ENCODE measurements around the gene RERE.

RERE gene

GRCh38 chr1:8434101-8434500, 383.3 kb downstream of the RERE start:
- DNase-seq (ENCODE audit: extremely low spot score) = no peak
- no peak for TF ChIP-seq CTBP1 (IDR thresholded peaks at IDR 0.05; ENCODE audit: borderline replicate concordance)
- TF ChIP-seq TARDBP (IDR thresholded peaks at IDR 0.05) = no peak
- no peak for TF ChIP-seq ZNF384 (IDR thresholded peaks at IDR 0.05)
- TF ChIP-seq ELF4 (IDR thresholded peaks at IDR 0.05) = no peak
- TF ChIP-seq PKNOX1 (IDR thresholded peaks at IDR 0.05) = no peak
- CTCF ChIA-PET = interaction anchor here (1.2 kb wide), 1 partner anchor 146 kb away, joined by 3 read pairs; no protein-coding TSS in a partner anchor
- POLR2A ChIA-PET = no interaction called here

GRCh38 chr1:8431784-8432183, 385.7 kb downstream of the RERE start:
- ChIA-PET CTCF (interaction anchor here (0.6 to 1.3 kb wide), 3 partner anchors 29 to 64 kb away, joined by 3 to 4 read pairs (median 3); no protein-coding TSS in a partner anchor), POLR2A (no interaction called here)

GRCh38 chr1:8431019-8431418, 386.4 kb downstream of the RERE start:
- CTCF ChIA-PET = interaction anchor here (0.6 to 1.3 kb wide), 3 partner anchors 29 to 429 kb away, joined by 3 to 4 read pairs (median 3); no protein-coding TSS in a partner anchor
- DNase-seq (ENCODE audit: extremely low spot score) = no peak
- TF ChIP-seq FOXM1 (IDR thresholded peaks at IDR 0.05; ENCODE audit: borderline replicate concordance) = no peak
- TF ChIP-seq L3MBTL2 (conservative IDR thresholded peaks at IDR 0.05) = no peak
- TF ChIP-seq SUZ12 (IDR thresholded peaks at IDR 0.05) = no peak
- no peak for TF ChIP-seq BHLHE40 (IDR thresholded peaks at IDR 0.05; ENCODE audit: borderline replicate concordance)
- no peak for TF ChIP-seq ZNF384 (IDR thresholded peaks at IDR 0.05)
- no peak for TF ChIP-seq CTBP1 (IDR thresholded peaks at IDR 0.05; ENCODE audit: borderline replicate concordance)
- no peak for TF ChIP-seq PKNOX1 (IDR thresholded peaks at IDR 0.05)
- no peak for TF ChIP-seq NFRKB (IDR thresholded peaks at IDR 0.05)
- no peak for TF ChIP-seq SP1 (IDR thresholded peaks at IDR 0.05)
- no peak for TF ChIP-seq ELF4 (IDR thresholded peaks at IDR 0.05)
- no peak for TF ChIP-seq HDGF (IDR thresholded peaks at IDR 0.05; ENCODE audit: borderline replicate concordance)
- no peak for TF ChIP-seq TARDBP (IDR thresholded peaks at IDR 0.05)
- TF ChIP-seq FOXK2 (IDR thresholded peaks at IDR 0.05) = no peak
- TF ChIP-seq ARNT (IDR thresholded peaks at IDR 0.05) = no peak
- TF ChIP-seq FOXA1 (IDR thresholded peaks at IDR 0.05) = no peak
- no peak for TF ChIP-seq LEF1 (IDR thresholded peaks at IDR 0.05; ENCODE audit: borderline replicate concordance)
- POLR2A ChIA-PET = no interaction called here

More at GRCh38 chr1:8431784-8432183, 385.7 kb downstream of the RERE start:
- TF ChIP-seq LEF1 (IDR thresholded peaks at IDR 0.05; ENCODE audit: borderline replicate concordance) = no peak
- DNase-seq (ENCODE audit: extremely low spot score) = no peak

- ChIA-PET POLR2A (no interaction called here), CTCF (interaction anchor here (0.6 to 1.3 kb wide), 2 partner anchors 30 to 429 kb away, joined by 3 read pairs; no protein-coding TSS in a partner anchor)
- TF ChIP-seq L3MBTL2 (conservative IDR thresholded peaks at IDR 0.05) = no peak
- TF ChIP-seq TARDBP (IDR thresholded peaks at IDR 0.05) = no peak
- no peak for TF ChIP-seq ZNF384 (IDR thresholded peaks at IDR 0.05)
- no peak for TF ChIP-seq FOXK2 (IDR thresholded peaks at IDR 0.05)
- TF ChIP-seq SP1 (IDR thresholded peaks at IDR 0.05) = no peak
- no peak for TF ChIP-seq FOXM1 (IDR thresholded peaks at IDR 0.05; ENCODE audit: borderline replicate concordance)
- no peak for TF ChIP-seq ELF4 (IDR thresholded peaks at IDR 0.05)
- TF ChIP-seq SUZ12 (IDR thresholded peaks at IDR 0.05) = no peak
- no peak for TF ChIP-seq HDGF (IDR thresholded peaks at IDR 0.05; ENCODE audit: borderline replicate concordance)
- no peak for TF ChIP-seq NFRKB (IDR thresholded peaks at IDR 0.05)
- no peak for TF ChIP-seq FOXA1 (IDR thresholded peaks at IDR 0.05)
- no peak for TF ChIP-seq PKNOX1 (IDR thresholded peaks at IDR 0.05)
- TF ChIP-seq LEF1 (IDR thresholded peaks at IDR 0.05; ENCODE audit: borderline replicate concordance) = no peak
- no peak for TF ChIP-seq CTBP1 (IDR thresholded peaks at IDR 0.05; ENCODE audit: borderline replicate concordance)
- TF ChIP-seq ARNT (IDR thresholded peaks at IDR 0.05) = no peak
- TF ChIP-seq BHLHE40 (IDR thresholded peaks at IDR 0.05; ENCODE audit: borderline replicate concordance) = no peak
- DNase-seq (ENCODE audit: extremely low spot score) = no peak
Measured at GRCh38 chr1:8430476-8430875, 387.0 kb downstream of the RERE start.

- DNase-seq (ENCODE audit: extremely low spot score) = no peak
- ChIA-PET CTCF (interaction anchor here (0.6 kb wide), 1 partner anchor 99 kb away, joined by 3 read pairs; no protein-coding TSS in a partner anchor), POLR2A (no interaction called here)
- TF ChIP-seq HDGF (IDR thresholded peaks at IDR 0.05; ENCODE audit: borderline replicate concordance) = no peak
- no peak for TF ChIP-seq BHLHE40 (IDR thresholded peaks at IDR 0.05; ENCODE audit: borderline replicate concordance)
- TF ChIP-seq FOXK2 (IDR thresholded peaks at IDR 0.05) = no peak
- TF ChIP-seq SUZ12 (IDR thresholded peaks at IDR 0.05) = no peak
- no peak for TF ChIP-seq ELF4 (IDR thresholded peaks at IDR 0.05)
- TF ChIP-seq ARNT (IDR thresholded peaks at IDR 0.05) = no peak
- TF ChIP-seq TARDBP (IDR thresholded peaks at IDR 0.05) = no peak
- TF ChIP-seq L3MBTL2 (conservative IDR thresholded peaks at IDR 0.05) = no peak
- no peak for TF ChIP-seq FOXA1 (IDR thresholded peaks at IDR 0.05)
- TF ChIP-seq SP1 (IDR thresholded peaks at IDR 0.05) = no peak
- TF ChIP-seq LEF1 (IDR thresholded peaks at IDR 0.05; ENCODE audit: borderline replicate concordance) = no peak
Measured at GRCh38 chr1:8429549-8430110, 387.8 kb downstream of the RERE start.

GRCh38 chr1:8428441-8428840, 389.0 kb downstream of the RERE start:
- ChIA-PET POLR2A (no interaction called here), CTCF (interaction anchor here (0.6 kb wide), 1 partner anchor 166 kb away, joined by 3 read pairs; no protein-coding TSS in a partner anchor)
- TF ChIP-seq ARNT (IDR thresholded peaks at IDR 0.05) (no peak), SUZ12 (IDR thresholded peaks at IDR 0.05) (no peak), L3MBTL2 (conservative IDR thresholded peaks at IDR 0.05) (no peak), FOXM1 (IDR thresholded peaks at IDR 0.05; ENCODE audit: borderline replicate concordance) (no peak), PKNOX1 (IDR thresholded peaks at IDR 0.05) (no peak), FOXA1 (IDR thresholded peaks at IDR 0.05) (no peak), BHLHE40 (IDR thresholded peaks at IDR 0.05; ENCODE audit: borderline replicate concordance) (no peak), HDGF (IDR thresholded peaks at IDR 0.05; ENCODE audit: borderline replicate concordance) (no peak), NFRKB (IDR thresholded peaks at IDR 0.05) (no peak), ZNF384 (IDR thresholded peaks at IDR 0.05) (no peak), FOXK2 (IDR thresholded peaks at IDR 0.05) (no peak), LEF1 (IDR thresholded peaks at IDR 0.05; ENCODE audit: borderline replicate concordance) (no peak), TARDBP (IDR thresholded peaks at IDR 0.05) (no peak), ELF4 (IDR thresholded peaks at IDR 0.05) (no peak), SP1 (IDR thresholded peaks at IDR 0.05) (no peak), CTBP1 (IDR thresholded peaks at IDR 0.05; ENCODE audit: borderline replicate concordance) (no peak)
- no peak for DNase-seq (ENCODE audit: extremely low spot score)
